Measurements from ENCODE around the gene CKAP5.

The CKAP5 gene

GRCh38 chr11:46696212-46696558 lies 149.9 kb downstream of the CKAP5 start:
- DNase-seq = peak; percentile 60

- DNase-seq = no peak
These were observed 150.5 kb downstream of the CKAP5 start for GRCh38 chr11:46695345-46696211.

DNA sequence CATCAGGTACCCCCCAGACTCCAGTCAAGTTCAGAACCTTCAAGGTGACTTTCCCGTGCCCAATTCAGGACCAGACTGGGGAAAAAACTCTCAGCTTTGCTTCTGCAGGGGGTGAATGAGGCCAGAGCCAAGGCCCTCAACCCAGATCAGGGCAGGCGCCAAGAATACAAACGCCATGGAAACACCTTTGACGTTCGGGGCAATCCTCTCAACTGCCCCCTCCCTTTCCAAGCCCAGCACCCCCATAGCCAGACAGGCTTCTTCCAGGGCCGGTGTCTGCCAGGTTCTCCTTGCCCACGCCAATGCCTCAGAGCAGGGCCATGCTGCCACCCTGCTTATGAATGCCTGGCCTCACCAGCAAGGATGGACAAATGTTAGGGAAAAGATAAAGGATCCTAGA lies 151.5 kb downstream of the CKAP5 start:
- DNase-seq = no peak

GRCh38 chr11:46694072-46694471 lies 152.0 kb downstream of the CKAP5 start:
- DNase-seq = no peak

DNA sequence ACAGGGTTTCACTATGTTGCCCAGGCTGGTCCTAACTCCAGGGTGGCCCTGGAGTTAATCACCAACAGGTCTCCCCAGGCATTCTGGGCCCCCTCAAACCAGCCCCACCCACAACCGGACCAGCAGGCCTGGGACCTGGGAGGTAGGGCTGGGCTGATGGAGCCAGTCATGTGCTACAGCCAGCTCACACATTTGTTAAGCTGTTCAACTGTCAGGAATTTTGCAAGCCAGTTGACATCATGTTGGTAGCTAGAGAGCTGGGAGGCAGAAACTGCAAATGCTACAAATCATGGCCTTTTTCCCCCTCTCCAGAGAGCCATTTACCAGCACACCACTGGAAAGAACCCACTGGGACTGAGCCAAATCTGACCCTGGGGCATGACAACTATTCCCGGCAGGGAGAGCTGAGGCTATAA lies 152.5 kb downstream of the CKAP5 start:
- no peak for DNase-seq

All from DMS79 treated with DMSO at 0.1 percent for 48 hours (cell line).